Testis (tissue), 2 donors: ENCODE data around the gene EPB41.

Experiments used
- POLR2A ChIP-seq: fragments of 450-650 bp; IDR thresholded peaks from one replicate; pipeline ENCODE4 v1.6.1; 2017; ENCODE audit warnings: antibody characterized with exemption, mild to moderate bottlenecking, moderate library complexity
- TF ChIP-seq, protein P1 (sequence below), 3 experiments: fragments of 450-650 bp in 2 of 3; fragments of 200-600 bp in 1 of 3; sonication (generic) in 1 of 3; IDR thresholded peaks; one replicate each; pipeline ENCODE4 v1.5.1; 2016 to 2019; ENCODE audit warnings: antibody characterized with exemption in 3 of 3, mild to moderate bottlenecking in 2 of 3, moderate library complexity in 1 of 3

DNA sequence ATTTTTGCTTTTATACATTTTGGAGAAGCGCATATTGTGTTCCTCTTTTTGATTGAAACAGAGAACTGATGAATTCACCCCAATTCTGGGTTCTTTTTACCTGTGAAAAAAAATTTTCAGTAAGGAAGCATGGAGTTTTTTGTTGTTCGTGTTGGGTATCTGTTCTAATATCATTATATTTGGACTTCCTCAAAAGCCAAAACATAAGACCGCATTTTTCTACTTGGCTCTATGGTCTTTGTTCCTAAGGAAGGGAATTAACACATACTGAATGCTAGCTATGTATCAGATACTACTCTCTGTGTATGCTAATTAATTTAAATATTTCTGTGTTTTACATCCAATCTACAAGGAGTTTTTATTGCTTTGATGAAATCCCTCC is 12.9 kb downstream of the EPB41 start:
- TF ChIP-seq POLR2A: no peak
- TF ChIP-seq, protein P1, sequence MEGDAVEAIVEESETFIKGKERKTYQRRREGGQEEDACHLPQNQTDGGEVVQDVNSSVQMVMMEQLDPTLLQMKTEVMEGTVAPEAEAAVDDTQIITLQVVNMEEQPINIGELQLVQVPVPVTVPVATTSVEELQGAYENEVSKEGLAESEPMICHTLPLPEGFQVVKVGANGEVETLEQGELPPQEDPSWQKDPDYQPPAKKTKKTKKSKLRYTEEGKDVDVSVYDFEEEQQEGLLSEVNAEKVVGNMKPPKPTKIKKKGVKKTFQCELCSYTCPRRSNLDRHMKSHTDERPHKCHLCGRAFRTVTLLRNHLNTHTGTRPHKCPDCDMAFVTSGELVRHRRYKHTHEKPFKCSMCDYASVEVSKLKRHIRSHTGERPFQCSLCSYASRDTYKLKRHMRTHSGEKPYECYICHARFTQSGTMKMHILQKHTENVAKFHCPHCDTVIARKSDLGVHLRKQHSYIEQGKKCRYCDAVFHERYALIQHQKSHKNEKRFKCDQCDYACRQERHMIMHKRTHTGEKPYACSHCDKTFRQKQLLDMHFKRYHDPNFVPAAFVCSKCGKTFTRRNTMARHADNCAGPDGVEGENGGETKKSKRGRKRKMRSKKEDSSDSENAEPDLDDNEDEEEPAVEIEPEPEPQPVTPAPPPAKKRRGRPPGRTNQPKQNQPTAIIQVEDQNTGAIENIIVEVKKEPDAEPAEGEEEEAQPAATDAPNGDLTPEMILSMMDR (IDR thresholded peaks at IDR 0.05): no peak
